SK-N-MC (cell line): Measurements from ENCODE around the gene KMT5C.

Experiments
- EZH2 ChIP-seq: fragments of 200-600 bp; sonication (generic); IDR thresholded peaks from one replicate; pipeline ENCODE4 v1.6.1; 2017; ENCODE audit warnings: antibody characterized with exemption
- FOXP2 ChIP-seq: optimal IDR thresholded peaks from 2 replicates; pipeline ENCODE3; 2011; ENCODE audit warnings: mild to moderate bottlenecking, moderate library complexity; ENCODE audit not compliant: insufficient read depth; ENCODE audit errors: extremely low read length, control extremely low read depth
- POLR2AphosphoS5 ChIP-seq: IDR thresholded peaks from 2 replicates; pipeline ENCODE4 v1.6.1; 2012; ENCODE audit warnings: mild to moderate bottlenecking, low read depth, low read length, borderline replicate concordance

DNA sequence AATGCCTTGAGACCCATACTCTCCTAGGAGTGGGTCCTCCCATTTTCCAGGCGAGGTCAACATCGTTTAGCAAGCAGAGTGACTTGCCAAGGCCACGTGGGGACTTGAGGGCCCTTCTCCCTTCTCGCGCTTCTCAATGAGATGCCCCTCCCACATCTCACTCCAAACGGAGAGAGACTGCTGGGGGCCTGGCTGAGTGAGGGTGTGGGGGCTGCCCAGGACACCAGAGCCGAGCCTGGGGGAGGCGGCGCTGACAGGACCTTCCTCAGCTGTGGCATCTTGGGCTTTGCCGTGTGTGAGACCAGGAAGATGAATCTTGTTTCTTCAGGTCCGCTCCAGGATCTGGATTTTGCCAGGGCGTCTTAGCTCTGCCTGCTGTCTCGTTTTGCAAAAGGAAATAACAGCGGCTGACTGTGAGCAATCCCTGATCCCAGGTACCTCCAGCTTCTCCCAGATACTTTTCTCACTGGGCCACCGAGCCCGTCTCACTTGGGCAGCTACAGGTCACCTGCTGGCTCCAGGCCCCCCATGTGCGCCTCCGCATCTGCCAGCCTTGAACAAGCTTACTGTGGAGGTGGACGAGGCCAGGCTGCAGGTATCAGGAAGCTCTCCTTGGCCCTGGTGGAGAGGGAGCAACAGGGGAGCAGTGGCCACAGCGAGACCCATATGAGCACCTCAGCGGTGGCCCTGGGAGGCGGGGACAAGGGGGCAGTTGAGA is 8.8 kb downstream of the KMT5C start:
- TF ChIP-seq EZH2 (no peak), POLR2AphosphoS5 (no peak), FOXP2 (no peak)
